GM12864 (cell line): ENCODE results near the gene KCNA5.

Source experiments
- DNase-seq: peaks from one replicate; pipeline ENCODE4 v3.0.0-alpha.2; 2011; ENCODE audit warnings: low read depth
- H3K4me3 ChIP-seq: 2 replicates; pipeline ENCODE4 v1.5.1; 2011; ENCODE audit warnings: mild to moderate bottlenecking, low read depth, low read length, control low read depth
- TF ChIP-seq, protein P1 (sequence below): IDR thresholded peaks from 2 replicates; pipeline ENCODE4 v1.5.1; 2011; ENCODE audit warnings: low read depth, mild to moderate bottlenecking, moderate library complexity, low read length, control low read depth, inconsistent platforms; ENCODE audit errors: missing control alignments

Gene KCNA5

GRCh38 chr12:5026342-5026938 lies 17.2 kb upstream of the KCNA5 start:
- H3K4me3 ChIP-seq, result no peak overlapping the region
- no peak for DNase-seq
- TF ChIP-seq, protein P1, sequence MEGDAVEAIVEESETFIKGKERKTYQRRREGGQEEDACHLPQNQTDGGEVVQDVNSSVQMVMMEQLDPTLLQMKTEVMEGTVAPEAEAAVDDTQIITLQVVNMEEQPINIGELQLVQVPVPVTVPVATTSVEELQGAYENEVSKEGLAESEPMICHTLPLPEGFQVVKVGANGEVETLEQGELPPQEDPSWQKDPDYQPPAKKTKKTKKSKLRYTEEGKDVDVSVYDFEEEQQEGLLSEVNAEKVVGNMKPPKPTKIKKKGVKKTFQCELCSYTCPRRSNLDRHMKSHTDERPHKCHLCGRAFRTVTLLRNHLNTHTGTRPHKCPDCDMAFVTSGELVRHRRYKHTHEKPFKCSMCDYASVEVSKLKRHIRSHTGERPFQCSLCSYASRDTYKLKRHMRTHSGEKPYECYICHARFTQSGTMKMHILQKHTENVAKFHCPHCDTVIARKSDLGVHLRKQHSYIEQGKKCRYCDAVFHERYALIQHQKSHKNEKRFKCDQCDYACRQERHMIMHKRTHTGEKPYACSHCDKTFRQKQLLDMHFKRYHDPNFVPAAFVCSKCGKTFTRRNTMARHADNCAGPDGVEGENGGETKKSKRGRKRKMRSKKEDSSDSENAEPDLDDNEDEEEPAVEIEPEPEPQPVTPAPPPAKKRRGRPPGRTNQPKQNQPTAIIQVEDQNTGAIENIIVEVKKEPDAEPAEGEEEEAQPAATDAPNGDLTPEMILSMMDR, result no peak

DNA sequence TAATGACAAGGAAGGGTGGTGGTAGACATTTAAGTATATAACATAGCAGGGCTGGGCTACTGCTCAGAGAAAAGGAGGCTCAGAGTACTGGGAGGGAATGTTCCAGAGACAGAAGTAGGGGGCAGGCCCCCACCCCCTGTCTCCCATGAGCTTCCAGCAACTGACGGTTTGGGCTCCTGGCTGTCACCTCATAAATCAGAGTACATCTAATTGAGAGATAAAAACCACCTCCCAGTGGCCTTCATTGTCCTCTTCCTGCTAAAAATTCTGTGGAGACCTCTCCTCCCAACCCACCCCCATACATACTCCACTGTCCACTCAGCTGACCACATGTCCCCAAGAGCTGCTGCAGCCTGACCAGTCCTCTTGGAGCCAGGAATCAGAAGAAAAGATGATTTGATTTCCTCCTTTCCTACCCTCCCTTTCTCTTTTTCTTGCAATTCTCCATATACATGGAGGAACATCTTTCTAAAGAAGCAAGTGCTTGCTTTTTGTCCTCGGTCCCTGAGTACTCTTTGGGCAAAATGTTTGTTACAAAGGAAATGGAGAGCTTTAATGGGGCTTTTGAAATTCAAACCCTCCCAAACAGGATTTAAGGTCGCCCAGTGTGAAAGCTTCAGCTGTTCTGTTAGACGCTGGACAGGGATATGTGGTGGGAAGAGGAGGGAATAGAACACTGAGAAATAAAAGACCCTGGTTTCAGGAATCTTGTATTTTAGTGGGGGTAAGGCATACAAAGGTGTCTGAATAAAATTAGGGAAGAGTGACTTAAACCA lies 16.4 kb upstream of the KCNA5 start:
- TF ChIP-seq, protein P1, result no peak
- no peak for DNase-seq
- no peak overlapping the region for H3K4me3 ChIP-seq

GRCh38 chr12:5030066-5030465 lies 13.6 kb upstream of the KCNA5 start:
- DNase-seq, result no peak
- TF ChIP-seq, protein P1, result no peak
- H3K4me3 ChIP-seq, result no peak overlapping the region

GRCh38 chr12:5031242-5031641 lies 12.4 kb upstream of the KCNA5 start:
- TF ChIP-seq, protein P1, result no peak
- no peak for DNase-seq
- no peak overlapping the region for H3K4me3 ChIP-seq

DNA sequence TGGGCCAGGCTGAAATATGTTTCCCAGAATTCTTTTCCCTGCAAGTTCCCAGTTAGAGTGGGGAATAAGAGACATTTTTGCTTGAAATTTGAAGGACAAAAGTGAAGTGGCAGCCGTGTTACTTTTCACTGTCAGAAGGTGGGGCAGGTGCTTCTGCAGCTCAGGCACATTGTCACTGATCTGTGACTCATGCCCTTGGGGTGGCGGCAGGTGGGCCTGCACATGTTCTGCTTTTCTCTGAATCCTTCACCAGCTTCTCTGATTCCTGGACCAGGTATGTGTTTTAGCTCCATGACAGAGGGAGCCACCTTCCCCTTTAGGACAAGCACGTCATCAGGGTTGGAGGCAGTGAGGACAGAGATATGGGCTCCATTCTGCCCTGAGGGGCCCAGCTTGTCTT lies 11.7 kb upstream of the KCNA5 start:
- TF ChIP-seq, protein P1, result no peak
- H3K4me3 ChIP-seq, result no peak overlapping the region
- DNase-seq, result no peak

GRCh38 chr12:5032821-5033220 lies 10.9 kb upstream of the KCNA5 start:
- TF ChIP-seq, protein P1, result no peak
- DNase-seq, result no peak
- H3K4me3 ChIP-seq, result no peak overlapping the region

DNA sequence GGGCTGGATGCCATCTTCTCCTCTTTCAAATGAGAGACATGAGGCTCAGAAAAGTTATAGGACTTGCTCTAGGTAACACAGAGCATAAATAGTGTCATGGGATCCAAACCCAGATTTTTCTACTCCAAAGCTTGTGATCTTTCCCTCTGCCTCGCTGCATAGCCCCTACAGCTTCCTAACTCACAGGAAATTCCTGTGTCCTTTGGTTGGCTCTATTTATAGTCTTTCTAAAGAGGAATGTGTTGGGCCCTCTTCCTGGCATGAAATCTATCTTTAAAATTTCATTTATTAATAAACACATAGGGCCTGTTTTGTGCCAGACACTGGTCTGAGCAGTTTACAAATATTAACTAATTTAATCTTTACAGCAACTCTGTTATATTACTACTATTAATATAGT lies 9.8 kb upstream of the KCNA5 start:
- TF ChIP-seq, protein P1, result no peak
- H3K4me3 ChIP-seq, result no peak overlapping the region
- DNase-seq, result no peak
